Colonic mucosa (tissue), 4 donors: ENCODE data around the gene PLXNB2. TPM values are rescaled to one million over a fixed set of nuclear protein-coding genes. Genes with fewer than 3 reads are reported as not detected.

Experiments
- DNase-seq: peaks from one replicate; pipeline ENCODE4 v3.0.0-alpha.2; 2020
- H3K27ac ChIP-seq: fragments of 200-600 bp; one replicate; pipeline ENCODE4 v1.8.0; 2021
- H3K27me3 ChIP-seq: fragments of 200-600 bp; one replicate; pipeline ENCODE4 v1.8.0; 2021
- H3K36me3 ChIP-seq: fragments of 200-600 bp; one replicate; pipeline ENCODE4 v1.8.0; 2021
- H3K4me1 ChIP-seq: fragments of 200-600 bp; one replicate; pipeline ENCODE4 v1.8.0; 2021; ENCODE audit warnings: mild to moderate bottlenecking
- H3K4me3 ChIP-seq: fragments of 200-600 bp; one replicate; pipeline ENCODE4 v1.8.0; 2021
- H3K9ac ChIP-seq, 2 donors: one replicate each; pipeline ENCODE4 v1.7.0; 2013; ENCODE audit warnings: control low read depth in 2 of 2, low read depth in 2 of 2, low read length in 2 of 2
- H3K9me3 ChIP-seq: fragments of 200-600 bp; one replicate; pipeline ENCODE4 v1.8.0; 2021
- intact Hi-C: fragments of 100-400 bp; cut with DNase I; formaldehyde crosslinking; loops from one replicate; pipeline ENCODE4 v1.14.1; 2022
- total RNA-seq, 2 donors: library from RNA; stranded (reverse); fragmentation: NEBNext Ultra II Directional in 1 of 2; extraction: Animal tissue kit (Norgen Biotek cat#: 25700) in 1 of 2; gene quantifications; one replicate each; pipeline ENCODE4 v1.2.1, GENCODE V29; 2021
- TF ChIP-seq, protein P1 (sequence below): fragments of 200-600 bp; IDR thresholded peaks from one replicate; pipeline ENCODE4 v1.8.0; 2022; ENCODE audit warnings: antibody characterized with exemption, mild to moderate bottlenecking
- donor health status: healthy.
- donor health status: DM: no; HTN: no; CAD: no.
- donor health status: DM: no; HTN: no; CAD: no.

The PLXNB2 gene
- total RNA-seq, 2 donors from 2014 or later: 270 to 339 TPM

DNA sequence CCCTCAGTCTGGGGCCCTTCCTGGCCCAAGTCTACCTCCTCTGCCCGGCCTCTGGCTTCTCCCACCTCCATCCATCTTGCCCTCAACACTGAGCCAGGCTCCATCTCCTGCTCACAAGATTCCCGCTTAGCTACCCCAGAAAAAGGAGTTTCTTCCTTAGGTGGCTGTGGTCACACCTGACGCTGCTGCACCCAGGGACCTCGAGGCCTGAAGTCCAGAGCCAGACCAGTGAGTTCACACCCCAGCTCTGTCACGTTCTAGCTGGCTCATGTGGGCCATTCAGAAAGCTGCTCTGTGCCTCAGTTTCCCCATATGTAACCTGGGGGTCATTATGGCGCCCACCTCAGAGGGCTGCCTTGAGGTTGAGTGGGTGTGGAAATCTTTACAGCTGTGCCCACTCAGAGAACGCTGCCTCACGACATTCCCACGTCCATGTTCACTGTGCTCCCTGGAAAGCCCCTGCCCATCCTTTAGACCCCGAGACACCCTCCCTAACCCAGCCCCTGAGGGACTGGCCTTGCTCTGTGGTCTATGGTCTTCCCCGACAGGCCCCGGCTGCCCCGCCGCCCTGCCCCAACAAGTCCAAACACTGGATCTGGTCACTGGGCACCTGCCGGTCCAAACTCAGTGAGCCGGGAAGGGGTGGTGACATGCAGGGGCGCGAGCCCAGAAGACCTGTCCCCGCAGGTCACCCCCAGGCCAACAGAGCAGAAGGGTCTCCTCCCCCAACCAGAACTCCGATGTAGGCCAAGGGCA lies 9.8 kb downstream of the PLXNB2 start:
- Histone ChIP-seq H3K4me1 (peaks cover 83% of the 10 kb centered on the region), H3K4me3 (no peak overlapping the region), H3K27ac (no peak overlapping the region), H3K9me3 (no peaks in the 10 kb centered on the region), H3K9ac (peak overlapping the region in 1 of 2 donors; percentile 7), H3K27me3 (no peaks in the 10 kb centered on the region), H3K36me3 (no peaks in the 10 kb centered on the region)
- TF ChIP-seq, protein P1, sequence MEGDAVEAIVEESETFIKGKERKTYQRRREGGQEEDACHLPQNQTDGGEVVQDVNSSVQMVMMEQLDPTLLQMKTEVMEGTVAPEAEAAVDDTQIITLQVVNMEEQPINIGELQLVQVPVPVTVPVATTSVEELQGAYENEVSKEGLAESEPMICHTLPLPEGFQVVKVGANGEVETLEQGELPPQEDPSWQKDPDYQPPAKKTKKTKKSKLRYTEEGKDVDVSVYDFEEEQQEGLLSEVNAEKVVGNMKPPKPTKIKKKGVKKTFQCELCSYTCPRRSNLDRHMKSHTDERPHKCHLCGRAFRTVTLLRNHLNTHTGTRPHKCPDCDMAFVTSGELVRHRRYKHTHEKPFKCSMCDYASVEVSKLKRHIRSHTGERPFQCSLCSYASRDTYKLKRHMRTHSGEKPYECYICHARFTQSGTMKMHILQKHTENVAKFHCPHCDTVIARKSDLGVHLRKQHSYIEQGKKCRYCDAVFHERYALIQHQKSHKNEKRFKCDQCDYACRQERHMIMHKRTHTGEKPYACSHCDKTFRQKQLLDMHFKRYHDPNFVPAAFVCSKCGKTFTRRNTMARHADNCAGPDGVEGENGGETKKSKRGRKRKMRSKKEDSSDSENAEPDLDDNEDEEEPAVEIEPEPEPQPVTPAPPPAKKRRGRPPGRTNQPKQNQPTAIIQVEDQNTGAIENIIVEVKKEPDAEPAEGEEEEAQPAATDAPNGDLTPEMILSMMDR: no peak
- no peak for DNase-seq
- intact Hi-C loops: no loop called here

DNA sequence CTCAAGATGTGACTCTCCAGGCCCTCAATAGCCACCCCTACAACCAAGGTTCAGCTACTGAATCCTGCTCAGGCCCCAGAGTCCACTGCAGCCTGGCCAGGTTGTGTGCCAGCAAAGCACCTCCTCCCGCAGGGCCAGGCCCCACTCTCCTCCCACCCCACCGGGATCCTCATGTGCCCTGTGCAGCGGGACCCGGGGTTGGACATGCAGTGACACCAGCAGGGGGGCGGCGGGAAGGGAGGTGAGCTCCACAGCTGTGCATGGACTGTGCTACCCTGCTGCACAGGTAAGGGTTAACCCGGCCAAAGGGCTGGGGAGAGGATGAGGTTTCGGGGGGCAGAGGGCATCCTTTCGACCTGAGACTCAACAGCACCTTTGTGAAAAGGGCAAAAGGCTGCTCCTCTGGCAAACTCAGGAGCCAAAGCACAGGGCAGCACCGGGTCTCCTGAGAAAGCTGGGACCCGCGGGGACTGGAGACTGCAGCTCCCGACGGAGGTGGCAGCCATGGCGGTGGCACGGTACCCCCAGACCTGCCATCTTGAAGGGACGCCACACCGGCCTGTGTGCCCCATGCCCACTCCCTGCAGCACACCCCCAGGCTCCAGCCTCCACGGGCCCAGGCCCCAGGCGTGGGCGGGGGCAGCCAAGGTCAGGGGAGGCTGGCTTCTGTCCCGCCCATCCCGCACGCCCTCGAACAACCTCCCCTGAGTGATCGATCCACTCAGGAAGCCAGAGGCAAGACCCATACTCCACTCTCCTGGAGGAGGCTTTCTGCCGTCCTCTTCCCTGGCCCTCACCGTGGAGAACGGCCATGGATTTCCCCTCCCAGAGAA lies 10.6 kb downstream of the PLXNB2 start:
- no peak overlapping the region for H3K27ac ChIP-seq
- peak overlapping the region in 1 of 2 donors; percentile 58 for H3K9ac ChIP-seq
- H3K4me1 ChIP-seq: peaks cover 75% of the 10 kb centered on the region
- TF ChIP-seq, protein P1: no peak
- H3K4me3 ChIP-seq: no peak overlapping the region
- no peak for DNase-seq
- no peaks in the 10 kb centered on the region for H3K36me3 ChIP-seq
- intact Hi-C loops: no loop called here
- H3K9me3 ChIP-seq: no peaks in the 10 kb centered on the region
- no peaks in the 10 kb centered on the region for H3K27me3 ChIP-seq

DNA sequence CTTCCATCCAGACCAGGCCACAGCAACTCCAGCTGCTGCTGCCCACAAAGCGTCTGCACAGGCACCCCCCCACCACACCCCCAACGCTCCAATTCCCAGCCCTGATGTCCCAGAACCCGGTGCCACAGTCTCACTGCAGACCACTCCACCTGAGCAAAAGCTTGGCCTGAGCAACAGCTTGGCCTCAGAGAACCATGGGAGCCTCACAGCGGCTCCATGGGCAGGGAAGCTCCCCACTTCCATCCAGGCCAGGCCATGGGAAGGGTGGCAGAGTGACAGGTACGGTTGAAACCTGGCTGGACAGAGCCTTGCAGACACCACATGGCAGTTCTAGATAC lies 13.2 kb downstream of the PLXNB2 start:
- intact Hi-C loops: no loop called here
- Histone ChIP-seq H3K27me3 (no peaks in the 10 kb centered on the region), H3K9ac (peak overlapping the region; percentile 19 to 69), H3K4me3 (no peak overlapping the region), H3K9me3 (no peaks in the 10 kb centered on the region), H3K27ac (peak overlapping the region; percentile 87), H3K4me1 (peaks cover 49% of the 10 kb centered on the region), H3K36me3 (peaks cover 4% of the 10 kb centered on the region)
- TF ChIP-seq, protein P1: no peak
- no peak for DNase-seq

DNA sequence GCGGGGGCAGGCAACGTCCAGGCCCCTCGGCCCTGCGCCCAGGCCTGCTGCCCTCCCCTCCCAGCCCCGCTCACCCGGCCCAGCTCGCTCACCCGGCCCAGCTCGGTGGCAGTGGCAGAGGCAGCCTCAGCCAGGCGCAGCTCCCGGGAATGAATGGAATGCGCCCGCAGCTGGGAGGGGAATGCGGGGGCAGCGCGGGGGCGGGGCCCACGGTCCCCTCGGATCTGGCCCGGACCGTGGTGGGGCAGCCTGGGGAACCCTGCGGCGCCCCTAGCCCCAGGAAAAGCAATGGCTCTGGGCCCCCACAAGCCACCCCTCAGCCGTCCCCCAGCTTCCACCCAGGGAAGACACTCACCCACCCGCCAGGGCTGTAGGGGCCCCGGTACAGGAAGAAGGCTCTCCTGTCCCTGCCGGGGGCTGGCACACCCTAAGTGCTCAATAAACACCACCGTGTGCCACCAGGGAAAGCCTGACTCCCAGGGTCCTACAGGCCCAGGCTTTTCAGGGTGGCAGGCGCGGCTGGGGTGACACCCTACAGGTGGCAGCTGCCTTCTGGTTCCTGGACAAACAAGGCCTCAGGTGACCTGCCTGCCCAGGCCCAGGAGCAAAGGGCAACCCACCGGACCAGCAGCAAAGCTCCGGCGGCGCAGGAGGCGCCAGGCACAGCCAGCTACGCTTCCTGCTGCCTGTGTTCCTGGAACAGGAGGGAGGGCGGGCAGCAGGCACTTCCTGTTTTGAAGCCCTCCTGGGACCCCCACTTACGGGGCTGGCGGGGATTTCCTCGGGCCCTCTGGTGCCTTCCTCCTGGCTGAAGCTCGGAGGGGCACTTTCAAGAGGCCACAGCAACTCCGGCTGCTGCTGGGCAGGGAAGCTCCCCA lies 13.8 kb downstream of the PLXNB2 start:
- H3K4me1 ChIP-seq: peaks cover 43% of the 10 kb centered on the region
- TF ChIP-seq, protein P1: no peak
- peak overlapping the region; percentile 19 to 69 for H3K9ac ChIP-seq
- H3K27ac ChIP-seq: peak overlapping the region; percentile 87
- intact Hi-C loops: no loop called here
- H3K36me3 ChIP-seq: peaks cover 10% of the 10 kb centered on the region
- no peaks in the 10 kb centered on the region for H3K27me3 ChIP-seq
- H3K9me3 ChIP-seq: no peaks in the 10 kb centered on the region
- peak overlapping the region; percentile 21 for H3K4me3 ChIP-seq
- DNase-seq: peak; percentile 90
